K562 (cell line): ENCODE data around the gene GRM2. TPM values are rescaled to one million over a fixed set of nuclear protein-coding genes. Genes with fewer than 3 reads are reported as not detected.

Source experiments
- ATAC-seq: fragments of 200-7000 bp; cut with Tn5 transposase; 3 replicates; pipeline ENCODE4 v1.9.1; 2020; ENCODE audit warnings: moderate library complexity
- BruUV-seq: library from RNA; stranded (reverse); fragments of 400-500 nt; replicated peaks from 2 replicates; lab custom pipeline; 2021; lab: Mats Ljungman, UMichigan
- CTCF ChIA-PET: fragments of 300-600 bp; formaldehyde crosslinking; extraction: SDS; loops from one replicate; lab custom pipeline; 2021; ENCODE audit warnings: low intra/inter-chr PET ratio; lab: Yijun Ruan, JAX
- POLR2A ChIA-PET: fragments of 300-600, 350-650 bp; sonication (Branson Sonifier 250); formaldehyde crosslinking; extraction: SDS; loops from one replicate; lab custom pipeline; 2021; ENCODE audit warnings: antibody characterized with exemption, inconsistent platforms; lab: Yijun Ruan, JAX
- DNase-seq, 4 experiments: peaks; one replicate each; pipeline versions ENCODE4 v3.0.0 to v3.0.0-alpha.2; 2011 to 2018; ENCODE audit warnings: low spot score in 3 of 4, mixed read lengths in 3 of 4; ENCODE audit errors: extremely low read depth in 1 of 4
- FAIRE-seq: peaks from 2 replicates; lab custom pipeline; 2011; peaks lifted over from hg19 to GRCh38; lab: Jason Lieb, UNC
- H2AFZ ChIP-seq: 2 replicates; pipeline ENCODE4 v1.6.0; 2011; ENCODE audit warnings: low read depth, low read length, control low read depth, inconsistent platforms
- H3K27ac ChIP-seq: fragments of 200-600 bp; 3 replicates; pipeline ENCODE4 v1.8.0; 2011; ENCODE audit warnings: low read depth, mild to moderate bottlenecking, control low read depth, inconsistent platforms, low read length, moderate library complexity, mixed read lengths; ENCODE audit errors: extremely low read depth
- H3K27me3 ChIP-seq, 2 experiments: fragments of 300-600 bp in 1 of 2; 2 replicates in 1 of 2; 3 replicates in 1 of 2; pipeline versions ENCODE4 v1.6.0 to v1.8.0; 2011; ENCODE audit warnings: inconsistent platforms in 2 of 2, low read length in 2 of 2, mild to moderate bottlenecking in 1 of 2, mixed read lengths in 1 of 2, moderate library complexity in 1 of 2; ENCODE audit not compliant: control insufficient read depth in 2 of 2, insufficient read depth in 2 of 2
- H3K36me3 ChIP-seq: fragments of 300-600 bp; 3 replicates; pipeline ENCODE4 v1.8.0; 2011; ENCODE audit warnings: mild to moderate bottlenecking, low read length, inconsistent platforms; ENCODE audit not compliant: control insufficient read depth, insufficient read depth
- H3K4me1 ChIP-seq, 2 experiments: fragments of 200-600 bp in 1 of 2; replicated peaks in 1 of 2; 2 replicates in 1 of 2; 3 replicates in 1 of 2; pipeline versions ENCODE4 v1.5.1 to v1.8.0; 2011; ENCODE audit warnings: inconsistent platforms in 2 of 2, low read length in 2 of 2, mild to moderate bottlenecking in 1 of 2, mixed read lengths in 1 of 2, moderate library complexity in 1 of 2; ENCODE audit not compliant: control insufficient read depth in 2 of 2, insufficient read depth in 2 of 2
- H3K4me2 ChIP-seq: 2 replicates; pipeline ENCODE4 v1.6.1; 2011; ENCODE audit warnings: low read length, control low read depth, inconsistent platforms, mixed read lengths; ENCODE audit not compliant: insufficient read depth
- H3K4me3 ChIP-seq: fragments of 200-600 bp; sonication (generic), shearing (Covaris generic); 2 replicates; pipeline ENCODE4 v1.5.1; 2016; ENCODE audit warnings: control low read depth, inconsistent platforms
- H3K79me2 ChIP-seq: fragments of 200-600 bp; 3 replicates; pipeline ENCODE4 v1.8.0; 2011; ENCODE audit warnings: low read length, inconsistent platforms; ENCODE audit not compliant: control insufficient read depth, insufficient read depth
- H3K9ac ChIP-seq, 2 experiments: 2 replicates each; pipeline versions ENCODE4 v1.6.0 to v1.6.1; 2011; ENCODE audit warnings: low read depth in 2 of 2, low read length in 2 of 2, control low read depth in 1 of 2, inconsistent platforms in 1 of 2, mild to moderate bottlenecking in 1 of 2, mixed read lengths in 1 of 2; ENCODE audit not compliant: insufficient read depth in 1 of 2
- H3K9me1 ChIP-seq: one replicate; pipeline ENCODE4 v1.6.0; 2011; ENCODE audit warnings: inconsistent platforms, mild to moderate bottlenecking, low read length, moderate library complexity; ENCODE audit not compliant: control insufficient read depth, insufficient read depth
- H3K9me3 ChIP-seq: replicated peaks from 2 replicates; pipeline ENCODE4 v1.5.1; 2011; ENCODE audit warnings: low read depth, low read length, inconsistent platforms; ENCODE audit not compliant: control insufficient read depth, insufficient read depth
- H4K20me1 ChIP-seq: replicated peaks from 2 replicates; pipeline ENCODE4 v1.6.1; 2011; ENCODE audit warnings: low read length, inconsistent platforms, mixed read lengths; ENCODE audit not compliant: control insufficient read depth, insufficient read depth
- ATF7 ChIP-seq: fragments of 450-650 bp; IDR thresholded peaks from 2 replicates; pipeline ENCODE4 v1.7.1; 2014; ENCODE audit warnings: mild to moderate bottlenecking, moderate library complexity
- CREBBP ChIP-seq: IDR thresholded peaks from one replicate; pipeline ENCODE4 v1.6.1; 2012; ENCODE audit warnings: low read depth, mild to moderate bottlenecking, control low read depth, inconsistent platforms, low read length
- MECOM ChIP-seq: fragments of 250-450 bp; sonication (Bioruptor Pico); IDR thresholded peaks from 2 replicates; pipeline ENCODE4 v1.8.0; 2022; ENCODE audit warnings: inconsistent platforms
- NFE2L1 ChIP-seq: fragments of 450-650 bp; IDR thresholded peaks from 2 replicates; pipeline ENCODE4 v1.6.1; 2016; ENCODE audit warnings: missing genetic modification characterization, low read depth, mild to moderate bottlenecking, missing compliant biosample characterization, moderate library complexity, borderline replicate concordance
- NFXL1 ChIP-seq: fragments of 450-650 bp; formaldehyde crosslinking; IDR thresholded peaks from 2 replicates; pipeline ENCODE4 v1.4.0; 2021; ENCODE audit warnings: mild to moderate bottlenecking
- NUFIP1 ChIP-seq: fragments of 450-650 bp; IDR thresholded peaks from 2 replicates; pipeline ENCODE4 v1.6.1; 2018; ENCODE audit not compliant: partially characterized antibody
- SMAD2 ChIP-seq: fragments of 150-350 bp; IDR thresholded peaks from 2 replicates; pipeline ENCODE4 v1.6.1; 2014; ENCODE audit warnings: low read depth, mild to moderate bottlenecking, low read length
- SPI1 ChIP-seq: IDR thresholded peaks from 2 replicates; pipeline ENCODE4 v1.6.1; 2011; ENCODE audit warnings: low read depth, low read length, control low read depth, borderline replicate concordance
- ZNF583 ChIP-seq: fragments of 250-450 bp; sonication (Bioruptor Pico); IDR thresholded peaks from 2 replicates; pipeline ENCODE4 v1.4.0; 2020
- ZNF75A ChIP-seq: fragments of 450-650 bp; formaldehyde crosslinking; IDR thresholded peaks from 2 replicates; pipeline ENCODE4 v1.4.0; 2020; ENCODE audit warnings: mild to moderate bottlenecking
- WGBS: fragments of 100-300 bp; shearing (Covaris generic); methylation state at CpG from one replicate; pipeline ENCODE4 v1.1.6; 2016; ENCODE audit warnings: low coverage, mixed read lengths; ENCODE audit not compliant: insufficient coverage; ENCODE audit errors: missing lambda C conversion rate; 5-methylcytosine and 5-hydroxymethylcytosine counted together
- in situ Hi-C: fragments of 300-500 bp; cut with MboI; formaldehyde crosslinking; loops from 4 replicates; pipeline ENCODE4 v1.15.0; 2018; ENCODE audit warnings: inconsistent platforms, mixed read lengths
- intact Hi-C: fragments of 100-400 bp; cut with micrococcal nuclease; formaldehyde crosslinking; loops from 2 replicates; pipeline ENCODE4 v1.14.2; 2022
- polyA plus RNA-seq, 8 experiments: library from polyadenylated mRNA; depleted of rRNA in 4 of 8; stranded (reverse) in 5 of 8; unstranded in 3 of 8; fragments of >200 nt; fragmentation: Nextera tagmentation in 2 of 8; fragmentation: Illumina TruSeq in 1 of 8; extraction: Ambion mirVana in 2 of 8; extraction: Trizol in 1 of 8; gene quantifications; 2 replicates each; pipeline versions ENCODE4 v1.2.1 to v1.2.3, GENCODE V29; 2011 to 2014; ENCODE audit warnings: inconsistent platforms in 1 of 8, missing spikeins in 1 of 8
- total RNA-seq, 7 experiments: library from RNA; depleted of rRNA in 6 of 7; stranded (reverse); fragments of >200 nt in 6 of 7; fragmentation: Illumina TruSeq in 2 of 7; extraction: Trizol in 2 of 7; gene quantifications; 2 replicates each; pipeline versions ENCODE4 v1.2.1 to v1.2.3, GENCODE V29; 2011 to 2021; ENCODE audit warnings: low replicate concordance in 1 of 7
- TF ChIP-seq, protein P1 (sequence below): fragments of 250-450 bp; sonication (Bioruptor Pico); IDR thresholded peaks from 2 replicates; pipeline ENCODE4 v1.9.0; 2021; ENCODE audit warnings: mild to moderate bottlenecking
- TF ChIP-seq, protein P2 (sequence below), 3 experiments: fragments of 200-800 bp in 1 of 3; sonication (Bioruptor generic) in 1 of 3; sonication (generic) in 1 of 3; formaldehyde crosslinking in 1 of 3; IDR thresholded peaks; 2 replicates each; pipeline versions ENCODE4 v1.6.1 to v1.8.0; 2016 to 2022; ENCODE audit warnings: mild to moderate bottlenecking in 2 of 3, missing compliant biosample characterization in 2 of 3, missing genetic modification characterization in 2 of 3, missing genetic modification reagents in 1 of 3

Gene GRM2
- total and polyA plus RNA-seq, 9 of the 15 experiments (the other 6 are each of a cell fraction or from before 2014, with no cell fraction given) = not detected

DNA sequence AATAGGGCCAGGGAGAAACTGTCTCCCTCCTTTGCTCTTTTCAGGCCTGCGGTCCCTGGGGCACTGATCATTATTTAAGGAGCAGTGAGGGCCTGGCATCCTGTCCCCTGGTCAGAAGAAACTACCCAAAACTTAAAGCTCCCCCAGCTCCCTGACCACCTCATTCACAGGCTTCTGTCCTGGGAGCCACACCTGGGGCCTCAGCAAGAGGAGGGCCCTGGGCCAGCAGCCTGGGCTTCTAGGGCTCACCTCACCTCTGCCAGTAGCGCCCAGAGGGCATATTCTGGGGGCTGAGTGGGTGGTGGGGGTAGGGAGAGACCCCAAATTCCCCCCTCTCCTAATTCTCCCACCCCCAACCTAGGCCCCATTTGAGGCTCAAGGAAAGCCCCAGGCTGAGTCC, 4.7 kb upstream of the GRM2 start:
- Histone ChIP-seq H3K9me1 (no peaks in the 10 kb centered on the region), H3K4me2 (no peak overlapping the region), H3K36me3 (peaks cover 15% of the 10 kb centered on the region; the same call in 2 of the 3 replicates), H2AFZ (no peak overlapping the region), H3K9me3 (no peaks in the 10 kb centered on the region), H3K9ac (no peak overlapping the region), H3K27ac (no peak overlapping the region), H3K79me2 (no peaks in the 10 kb centered on the region), H3K4me3 (no peak overlapping the region), H3K27me3 (no peaks in the 10 kb centered on the region), H4K20me1 (peaks cover 4% of the 10 kb centered on the region)
- no CpG with 5 or more reads among the region's 2 CpGs for WGBS
- intact Hi-C loops (no loop called here), in situ Hi-C loops (no loop called here)
- CTCF ChIA-PET = no interaction called here
- ATAC-seq (no peak), DNase-seq (no peak), FAIRE-seq (no peak)
- BruUV-seq = no TSS peak
- no peak for TF ChIP-seq ZNF583 (CRISPR knock-in tag)
- no peak for TF ChIP-seq MECOM (CRISPR knock-in tag)
- no peak for TF ChIP-seq NUFIP1
- TF ChIP-seq, protein P1, sequence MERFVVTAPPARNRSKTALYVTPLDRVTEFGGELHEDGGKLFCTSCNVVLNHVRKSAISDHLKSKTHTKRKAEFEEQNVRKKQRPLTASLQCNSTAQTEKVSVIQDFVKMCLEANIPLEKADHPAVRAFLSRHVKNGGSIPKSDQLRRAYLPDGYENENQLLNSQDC (CRISPR knock-in tag) = no peak
- TF ChIP-seq ATF7 = no peak
- TF ChIP-seq, protein P2, sequence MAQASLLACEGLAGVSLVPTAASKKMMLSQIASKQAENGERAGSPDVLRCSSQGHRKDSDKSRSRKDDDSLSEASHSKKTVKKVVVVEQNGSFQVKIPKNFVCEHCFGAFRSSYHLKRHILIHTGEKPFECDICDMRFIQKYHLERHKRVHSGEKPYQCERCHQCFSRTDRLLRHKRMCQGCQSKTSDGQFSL (CRISPR knock-in tag; IDR thresholded peaks at IDR 0.05) = no peak
- TF ChIP-seq, protein P2 (tag; IDR thresholded peaks at IDR 0.05) = no peak
- no peak for TF ChIP-seq NFE2L1 (tag)
- TF ChIP-seq CREBBP = no peak
- TF ChIP-seq SPI1 = no peak
- no peak for TF ChIP-seq SMAD2
- no peak for TF ChIP-seq NFXL1
- TF ChIP-seq ZNF75A (CRISPR knock-in tag) = no peak
- TF ChIP-seq, all 486 proteins: peak for 0
- POLR2A ChIA-PET = interaction anchor here (1.4 kb wide), 1 partner anchor 11 kb away, joined by 3 read pairs; no protein-coding TSS in a partner anchor
- H3K4me1 ChIP-seq = peaks cover 0 to 3% of the 10 kb centered on the region in 2 experiments; a peak in 2 of 5 replicates
